GM12878 (cell line): Measurements from ENCODE around the gene SPANXN4. TPM values are rescaled to one million over a fixed set of nuclear protein-coding genes. Genes with fewer than 3 reads are reported as not detected.

Experiments
- BCL11A ChIP-seq: IDR thresholded peaks from 2 replicates; pipeline ENCODE4 v1.6.1; 2011; ENCODE audit warnings: low read depth, low read length
- BHLHE40 ChIP-seq, 2 experiments: fragments of 450-650 bp in 1 of 2; IDR thresholded peaks; 2 replicates each; pipeline ENCODE4 v1.6.1; 2011 to 2017; ENCODE audit warnings: low read depth in 2 of 2, borderline replicate concordance in 1 of 2, improper control_type of control experiment in 1 of 2, low read length in 1 of 2, mild to moderate bottlenecking in 1 of 2
- EED ChIP-seq: sonication (generic); IDR thresholded peaks from 2 replicates; pipeline ENCODE4 v1.6.1; 2016; ENCODE audit warnings: antibody characterized with exemption, low read depth
- EP300 ChIP-seq, 2 experiments: fragments of 150-350 bp in 1 of 2; IDR thresholded peaks; 2 replicates each; pipeline ENCODE4 v1.6.1; 2011 to 2012; ENCODE audit warnings: low read depth in 2 of 2, low read length in 2 of 2, borderline replicate concordance in 1 of 2, improper control_type of control experiment in 1 of 2, inconsistent platforms in 1 of 2; ENCODE audit not compliant: control insufficient read depth in 1 of 2
- ETV6 ChIP-seq, 2 experiments: fragments of 450-650 bp in 1 of 2; IDR thresholded peaks in 1 of 2; conservative IDR thresholded peaks in 1 of 2; 2 replicates each; pipeline ENCODE4 v1.6.1; 2014; ENCODE audit warnings: antibody characterized with exemption in 1 of 2, borderline replicate concordance in 1 of 2, low read depth in 1 of 2, mild to moderate bottlenecking in 1 of 2, moderate library complexity in 1 of 2
- FOS ChIP-seq: IDR thresholded peaks from 3 replicates; pipeline ENCODE4 v1.6.1; 2011; ENCODE audit warnings: borderline replicate concordance; ENCODE audit not compliant: insufficient read length; ENCODE audit errors: extremely low read depth
- IKZF1 ChIP-seq: fragments of 450-650 bp; conservative IDR thresholded peaks from 2 replicates; pipeline ENCODE4 v1.6.1; 2017; ENCODE audit warnings: antibody characterized with exemption, mild to moderate bottlenecking
- JUNB ChIP-seq: IDR thresholded peaks from 2 replicates; pipeline ENCODE4 v1.6.1; 2016; ENCODE audit warnings: antibody characterized with exemption, mild to moderate bottlenecking
- LARP7 ChIP-seq: fragments of 450-650 bp; IDR thresholded peaks from 2 replicates; pipeline ENCODE4 v1.6.1; 2017; ENCODE audit warnings: mild to moderate bottlenecking
- MEF2B ChIP-seq: fragments of 450-650 bp; IDR thresholded peaks from 2 replicates; pipeline ENCODE4 v1.6.1; 2018; ENCODE audit warnings: mild to moderate bottlenecking, moderate library complexity; ENCODE audit not compliant: partially characterized antibody, poor library complexity, severe bottlenecking
- MTA3 ChIP-seq: IDR thresholded peaks from 2 replicates; pipeline ENCODE4 v1.6.1; 2012; ENCODE audit warnings: low read length, inconsistent platforms, borderline replicate concordance
- NRF1 ChIP-seq: conservative IDR thresholded peaks from 2 replicates; pipeline ENCODE4 v1.6.1; 2011; ENCODE audit warnings: mild to moderate bottlenecking, low read depth, low read length, improper control_type of control experiment
- POLR2A ChIP-seq: IDR thresholded peaks from 2 replicates; pipeline ENCODE4 v1.6.1; 2011; ENCODE audit warnings: low read depth, mild to moderate bottlenecking, low read length
- POU2F2 ChIP-seq: IDR thresholded peaks from 3 replicates; pipeline ENCODE4 v1.6.1; 2011; ENCODE audit warnings: low read depth, mild to moderate bottlenecking, low read length, borderline replicate concordance
- RAD51 ChIP-seq: fragments of 450-650 bp; IDR thresholded peaks from 2 replicates; pipeline ENCODE4 v1.6.1; 2016; ENCODE audit warnings: moderate library complexity, mild to moderate bottlenecking, inconsistent platforms
- RCOR1 ChIP-seq: conservative IDR thresholded peaks from 2 replicates; pipeline ENCODE4 v1.6.1; 2012; ENCODE audit warnings: low read depth, low read length, improper control_type of control experiment
- SMAD1 ChIP-seq: fragments of 450-650 bp; IDR thresholded peaks from 2 replicates; pipeline ENCODE4 v1.6.1; 2018; ENCODE audit warnings: mild to moderate bottlenecking, low read depth; ENCODE audit not compliant: partially characterized antibody
- SMAD5 ChIP-seq: IDR thresholded peaks from 2 replicates; pipeline ENCODE4 v1.6.1; 2016; ENCODE audit warnings: antibody characterized with exemption, low read depth
- SMARCA5 ChIP-seq: fragments of 450-650 bp; IDR thresholded peaks from 2 replicates; pipeline ENCODE4 v1.6.1; 2017; ENCODE audit warnings: mild to moderate bottlenecking
- SMC3 ChIP-seq: IDR thresholded peaks from 2 replicates; pipeline ENCODE4 v1.6.1; 2011; ENCODE audit warnings: low read length, improper control_type of control experiment, borderline replicate concordance
- SP1 ChIP-seq: IDR thresholded peaks from one replicate; pipeline ENCODE4 v1.6.1; 2011; ENCODE audit warnings: low read depth, low read length
- SRF ChIP-seq, 2 experiments: IDR thresholded peaks; 2 replicates each; pipeline ENCODE4 v1.6.1; 2011; ENCODE audit warnings: low read depth in 2 of 2, low read length in 2 of 2, mild to moderate bottlenecking in 1 of 2, moderate library complexity in 1 of 2
- TCF3 ChIP-seq: IDR thresholded peaks from 2 replicates; pipeline ENCODE4 v1.6.1; 2012; ENCODE audit warnings: low read depth, mild to moderate bottlenecking, low read length, borderline replicate concordance; ENCODE audit not compliant: insufficient read depth
- ZNF217 ChIP-seq: fragments of 450-650 bp; IDR thresholded peaks from 2 replicates; pipeline ENCODE4 v1.6.1; 2017; ENCODE audit warnings: antibody characterized with exemption, mild to moderate bottlenecking
- polyA plus RNA-seq, 11 experiments: library from polyadenylated mRNA; depleted of rRNA in 4 of 11; unstranded in 6 of 11; stranded (reverse) in 5 of 11; fragments of >200 nt; fragmentation: Nextera tagmentation in 4 of 11; fragmentation: Illumina TruSeq in 1 of 11; extraction: Ambion mirVana in 4 of 11; extraction: Trizol in 1 of 11; gene quantifications; 1 replicate in 1 of 11; 2 replicates in 10 of 11; pipeline versions ENCODE4 v1.2.1 to v1.2.3, GENCODE V29; 2011 to 2016; ENCODE audit warnings: inconsistent platforms in 2 of 11, missing spikeins in 2 of 11, low read depth in 1 of 11
- total RNA-seq, 4 experiments: library from RNA; depleted of rRNA in 3 of 4; stranded (reverse); fragments of >200 nt in 3 of 4; fragmentation: Illumina TruSeq in 1 of 4; extraction: Trizol in 1 of 4; gene quantifications; 2 replicates each; pipeline versions ENCODE4 v1.2.1 to v1.2.3, GENCODE V29; 2013 to 2021
- TF ChIP-seq, protein P1 (sequence below): fragments of 450-650 bp; IDR thresholded peaks from 2 replicates; pipeline ENCODE4 v1.6.1; 2016; ENCODE audit warnings: mild to moderate bottlenecking, moderate library complexity, borderline replicate concordance
- TF ChIP-seq, protein P2 (sequence below): fragments of 450-650 bp; IDR thresholded peaks from 2 replicates; pipeline ENCODE4 v1.6.1; 2016; ENCODE audit warnings: mild to moderate bottlenecking

The SPANXN4 gene
- total and polyA plus RNA-seq, 10 of the 15 experiments (the other 5 are each of a cell fraction or from before 2014, with no cell fraction given), result not detected

DNA sequence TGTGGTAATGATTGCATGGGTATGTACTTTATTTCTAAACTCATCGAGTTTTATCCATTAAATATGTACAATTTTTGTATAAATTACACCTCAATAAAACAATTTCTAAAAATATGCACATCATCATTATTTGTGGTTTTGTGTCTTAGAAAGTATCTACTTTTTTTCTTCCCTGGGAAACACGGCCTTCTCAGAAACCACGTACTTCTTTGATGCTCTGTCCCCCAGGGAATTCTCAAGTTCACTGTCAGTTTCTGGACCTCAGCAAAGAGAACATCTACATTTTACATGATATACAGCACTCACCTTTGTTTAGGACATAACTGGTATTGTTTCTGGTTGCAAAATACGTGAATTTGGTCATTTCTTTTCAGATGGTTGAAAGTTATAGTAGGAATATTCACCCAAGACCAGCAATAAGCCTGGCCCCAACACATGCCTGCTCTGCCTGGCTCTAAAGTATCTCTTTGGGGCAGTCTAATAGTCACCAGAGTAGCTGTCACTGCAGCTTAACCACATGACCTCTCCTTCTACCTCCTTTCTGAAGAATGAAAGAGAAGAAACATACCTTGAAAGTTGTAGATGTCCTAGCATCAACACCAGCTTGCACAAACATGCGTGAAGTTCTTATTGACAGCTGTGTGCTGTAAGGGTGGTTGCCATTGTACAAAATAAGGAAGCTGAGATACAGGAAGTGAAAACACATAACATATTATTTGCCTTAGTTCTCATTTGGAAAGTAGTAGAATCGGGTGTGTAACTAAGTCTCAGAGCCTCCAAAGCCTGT, 48.4 kb upstream of the SPANXN4 start (continued):
- peak; percentile 59; the same call in 1 of the 2 replicates for TF ChIP-seq JUNB
- peak; percentile 30 for TF ChIP-seq SP1
- TF ChIP-seq FOS, result no peak
- TF ChIP-seq EED, result peak; percentile 20; the same call in 1 of the 2 replicates
- peak in 1 of 2 experiments; percentile 5; a peak in 1 of 4 replicates for TF ChIP-seq BHLHE40 (IDR thresholded peaks at IDR 0.05; ENCODE audit: borderline replicate concordance in 1 of 2, low read depth in 2 of 2, low read length in 1 of 2)
- TF ChIP-seq SMC3, result no peak
- TF ChIP-seq RAD51, result peak; percentile 57; the same call in 1 of the 2 replicates
- TF ChIP-seq SRF (IDR thresholded peaks at IDR 0.05; ENCODE audit: low read depth in 2 of 2, low read length in 2 of 2), result no peak
- TF ChIP-seq, protein P1, sequence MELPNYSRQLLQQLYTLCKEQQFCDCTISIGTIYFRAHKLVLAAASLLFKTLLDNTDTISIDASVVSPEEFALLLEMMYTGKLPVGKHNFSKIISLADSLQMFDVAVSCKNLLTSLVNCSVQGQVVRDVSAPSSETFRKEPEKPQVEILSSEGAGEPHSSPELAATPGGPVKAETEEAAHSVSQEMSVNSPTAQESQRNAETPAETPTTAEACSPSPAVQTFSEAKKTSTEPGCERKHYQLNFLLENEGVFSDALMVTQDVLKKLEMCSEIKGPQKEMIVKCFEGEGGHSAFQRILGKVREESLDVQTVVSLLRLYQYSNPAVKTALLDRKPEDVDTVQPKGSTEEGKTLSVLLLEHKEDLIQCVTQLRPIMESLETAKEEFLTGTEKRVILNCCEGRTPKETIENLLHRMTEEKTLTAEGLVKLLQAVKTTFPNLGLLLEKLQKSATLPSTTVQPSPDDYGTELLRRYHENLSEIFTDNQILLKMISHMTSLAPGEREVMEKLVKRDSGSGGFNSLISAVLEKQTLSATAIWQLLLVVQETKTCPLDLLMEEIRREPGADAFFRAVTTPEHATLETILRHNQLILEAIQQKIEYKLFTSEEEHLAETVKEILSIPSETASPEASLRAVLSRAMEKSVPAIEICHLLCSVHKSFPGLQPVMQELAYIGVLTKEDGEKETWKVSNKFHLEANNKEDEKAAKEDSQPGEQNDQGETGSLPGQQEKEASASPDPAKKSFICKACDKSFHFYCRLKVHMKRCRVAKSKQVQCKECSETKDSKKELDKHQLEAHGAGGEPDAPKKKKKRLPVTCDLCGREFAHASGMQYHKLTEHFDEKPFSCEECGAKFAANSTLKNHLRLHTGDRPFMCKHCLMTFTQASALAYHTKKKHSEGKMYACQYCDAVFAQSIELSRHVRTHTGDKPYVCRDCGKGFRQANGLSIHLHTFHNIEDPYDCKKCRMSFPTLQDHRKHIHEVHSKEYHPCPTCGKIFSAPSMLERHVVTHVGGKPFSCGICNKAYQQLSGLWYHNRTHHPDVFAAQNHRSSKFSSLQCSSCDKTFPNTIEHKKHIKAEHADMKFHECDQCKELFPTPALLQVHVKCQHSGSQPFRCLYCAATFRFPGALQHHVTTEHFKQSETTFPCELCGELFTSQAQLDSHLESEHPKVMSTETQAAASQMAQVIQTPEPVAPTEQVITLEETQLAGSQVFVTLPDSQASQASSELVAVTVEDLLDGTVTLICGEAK, result no peak
- peak; percentile 85 for TF ChIP-seq MTA3
- peak; percentile 72; the same call in 1 of the 3 replicates for TF ChIP-seq POU2F2
- peak; percentile 97 for TF ChIP-seq MEF2B
- peak; percentile 26 for TF ChIP-seq SMAD1
- no peak for TF ChIP-seq LARP7
- peak; percentile 19; the same call in 1 of the 2 replicates for TF ChIP-seq SMAD5
- TF ChIP-seq IKZF1, result 0 out of 2 replicates have a peak, but pooled peaks have one; percentile 14
- TF ChIP-seq POLR2A, result 0 out of 2 replicates have a peak, but pooled peaks have one; percentile 29
- TF ChIP-seq SMARCA5, result peak; percentile 18; the same call in 1 of the 2 replicates
- peak; percentile 48 to 78; a peak in 3 of 4 replicates for TF ChIP-seq EP300 (IDR thresholded peaks at IDR 0.05; ENCODE audit: borderline replicate concordance in 1 of 2, control insufficient read depth in 1 of 2, low read depth in 2 of 2, low read length in 2 of 2)
- TF ChIP-seq RCOR1, result no peak
- TF ChIP-seq BCL11A, result peak; percentile 54; the same call in 1 of the 2 replicates
- TF ChIP-seq NRF1, result no peak
- TF ChIP-seq ETV6 (conservative IDR thresholded peaks at IDR 0.05 in 1 of 2, IDR thresholded peaks at IDR 0.05 in 1 of 2; ENCODE audit: borderline replicate concordance in 1 of 2, low read depth in 1 of 2), result peak in 1 of 2 experiments; percentile 85; a peak in 2 of 4 replicates
- TF ChIP-seq TCF3, result peak; percentile 82
- TF ChIP-seq, protein P2, sequence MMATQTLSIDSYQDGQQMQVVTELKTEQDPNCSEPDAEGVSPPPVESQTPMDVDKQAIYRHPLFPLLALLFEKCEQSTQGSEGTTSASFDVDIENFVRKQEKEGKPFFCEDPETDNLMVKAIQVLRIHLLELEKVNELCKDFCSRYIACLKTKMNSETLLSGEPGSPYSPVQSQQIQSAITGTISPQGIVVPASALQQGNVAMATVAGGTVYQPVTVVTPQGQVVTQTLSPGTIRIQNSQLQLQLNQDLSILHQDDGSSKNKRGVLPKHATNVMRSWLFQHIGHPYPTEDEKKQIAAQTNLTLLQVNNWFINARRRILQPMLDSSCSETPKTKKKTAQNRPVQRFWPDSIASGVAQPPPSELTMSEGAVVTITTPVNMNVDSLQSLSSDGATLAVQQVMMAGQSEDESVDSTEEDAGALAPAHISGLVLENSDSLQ, result peak; percentile 88
- 0 out of 2 replicates have a peak, but pooled peaks have one; percentile 34 for TF ChIP-seq ZNF217
